NT2/D1 (cell line): ENCODE results near the gene UBA3.

ENCODE experiments used
- SUZ12 ChIP-seq: IDR thresholded peaks from 2 replicates; pipeline ENCODE4 v1.6.1; 2011; ENCODE audit not compliant: insufficient read length, insufficient read depth; ENCODE audit errors: extremely low read depth
- ZNF274 ChIP-seq: IDR thresholded peaks from 2 replicates; pipeline ENCODE4 v1.6.1; 2011; ENCODE audit warnings: mild to moderate bottlenecking, low read depth, low read length

DNA sequence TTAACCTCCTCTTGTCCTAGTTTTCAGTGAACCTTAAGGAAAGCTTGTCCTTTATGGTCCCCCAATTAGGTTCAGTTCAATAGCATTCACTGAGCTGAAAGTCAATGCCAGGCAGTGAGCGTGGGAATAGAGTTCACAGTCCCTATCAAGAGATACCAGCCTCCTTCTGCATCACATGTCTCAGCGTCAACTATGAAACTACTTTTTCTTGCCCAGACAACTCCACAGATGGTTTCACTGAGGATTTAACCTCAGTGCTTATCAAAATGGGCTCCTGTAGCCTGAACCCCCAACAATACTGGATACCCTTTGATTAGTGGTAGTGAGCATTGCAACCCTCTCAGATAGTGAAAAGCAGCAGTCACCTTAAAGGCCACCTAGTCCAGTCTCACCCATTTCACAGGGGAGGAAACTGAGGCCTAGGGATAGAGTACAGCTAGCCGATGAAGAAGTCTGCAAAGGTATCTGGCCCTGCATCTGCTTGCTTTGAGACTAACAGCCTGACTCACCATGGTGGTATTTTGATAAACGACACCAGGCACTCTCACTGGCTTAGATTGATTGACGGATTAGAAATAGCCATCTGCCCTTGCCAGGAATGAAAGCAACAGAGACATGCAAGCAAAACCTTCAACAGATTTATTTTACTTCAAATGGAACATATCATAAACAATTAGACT, 1.6 kb upstream of the UBA3 start:
- no peak for TF ChIP-seq ZNF274
- no peak for TF ChIP-seq SUZ12
